ENCODE data around the gene NTSR1. TPM values are rescaled to one million over a fixed set of nuclear protein-coding genes. Genes with fewer than 3 reads are reported as not detected.

NTSR1 gene
- total RNA-seq, 4 donors from 2014 or later, result 1.5 to 23.9 (median 4.7) TPM

- intact Hi-C loops (cut with DNase I; ENCODE audit: low total_unique reads), result no loop called here
- in situ Hi-C loops (cut with MboI; ENCODE audit: low pct_ligation_motif_present in 1 of 4, low pct_unique_long_range_greater_than_20kb in 1 of 4, low sequenced_read_pairs in 3 of 4), result loop anchor here in 1 of 4 donors (25.0 kb wide), 1 partner anchor 96 kb away; the partner anchor contains the start of gene MRGBP
- peaks cover 4% of the 10 kb centered on the region for H3K27me3 ChIP-seq
- no peak overlapping the region for H3K27ac ChIP-seq
- no peaks in the 10 kb centered on the region for H3K36me3 ChIP-seq
- H3K4me1 ChIP-seq, result peaks cover 0 to 3% (median 1%) of the 10 kb centered on the region in 4 donors
- H3K4me3 ChIP-seq, result no peak overlapping the region
- no peak for DNase-seq
- 73% methylated on average over 15 of the region's 15 CpGs; no CpG with 5 or more reads in 1 of the 2 donors for WGBS, 2 donors (ENCODE audit: low coverage in 1 of 2)
- H3K9me3 ChIP-seq, result no peaks in the 10 kb centered on the region
- TF ChIP-seq POLR2AphosphoS5 (IDR thresholded peaks at IDR 0.05) (no peak), CTCF (IDR thresholded peaks at IDR 0.05) (no peak), EP300 (IDR thresholded peaks at IDR 0.05; ENCODE audit: low read depth) (no peak), POLR2A (IDR thresholded peaks at IDR 0.05) (no peak)
Observed at GRCh38 chr20:62691487-62691886, 17.1 kb upstream of the NTSR1 start.

- Histone ChIP-seq H3K4me3 (no peak overlapping the region), H3K4me1 (no peaks in the 10 kb centered on the region), H3K9me3 (no peaks in the 10 kb centered on the region), H3K27me3 (peaks cover 5% of the 10 kb centered on the region), H3K27ac (no peak overlapping the region), H3K36me3 (no peaks in the 10 kb centered on the region)
- in situ Hi-C loops (cut with MboI; ENCODE audit: low pct_ligation_motif_present in 1 of 4, low pct_unique_long_range_greater_than_20kb in 1 of 4, low sequenced_read_pairs in 3 of 4), result loop anchor here in 1 of 4 donors (25.0 kb wide), 1 partner anchor 95 kb away; the partner anchor contains the start of gene MRGBP
- no peak for DNase-seq
- no peak for TF ChIP-seq CTCF (IDR thresholded peaks at IDR 0.05)
- TF ChIP-seq EP300 (IDR thresholded peaks at IDR 0.05; ENCODE audit: low read depth), result no peak
- 80 to 92% methylated on average over 2 to 7 of the region's 8 CpGs for WGBS, 2 donors (ENCODE audit: low coverage in 1 of 2)
- intact Hi-C loops (cut with DNase I; ENCODE audit: low total_unique reads), result no loop called here
Observed at GRCh38 chr20:62692176-62692575, 16.5 kb upstream of the NTSR1 start.

GRCh38 chr20:62692801-62693523 is 15.7 kb upstream of the NTSR1 start:
- DNase-seq, result no peak
- Histone ChIP-seq H3K36me3 (no peaks in the 10 kb centered on the region), H3K4me1 (no peaks in the 10 kb centered on the region), H3K27me3 (peaks cover 10% of the 10 kb centered on the region), H3K27ac (no peak overlapping the region), H3K4me3 (no peak overlapping the region), H3K9me3 (no peaks in the 10 kb centered on the region)
- intact Hi-C loops (cut with DNase I; ENCODE audit: low total_unique reads), result no loop called here
- TF ChIP-seq POLR2A (IDR thresholded peaks at IDR 0.05), result no peak
- TF ChIP-seq POLR2AphosphoS5 (IDR thresholded peaks at IDR 0.05), result no peak
- no peak for TF ChIP-seq EP300 (IDR thresholded peaks at IDR 0.05; ENCODE audit: low read depth)
- no peak for TF ChIP-seq CTCF (IDR thresholded peaks at IDR 0.05)
- in situ Hi-C loops (cut with MboI; ENCODE audit: low pct_ligation_motif_present in 1 of 4, low pct_unique_long_range_greater_than_20kb in 1 of 4, low sequenced_read_pairs in 3 of 4), result loop anchor here in 1 of 4 donors (25.0 kb wide), 1 partner anchor 94 kb away; the partner anchor contains the start of gene MRGBP
- 73 to 84% methylated on average over 7 to 19 of the region's 22 CpGs for WGBS, 2 donors (ENCODE audit: low coverage in 1 of 2)

GRCh38 chr20:62693524-62693922 is 15.1 kb upstream of the NTSR1 start:
- H3K9me3 ChIP-seq, result no peaks in the 10 kb centered on the region
- in situ Hi-C loops (cut with MboI; ENCODE audit: low pct_ligation_motif_present in 1 of 4, low pct_unique_long_range_greater_than_20kb in 1 of 4, low sequenced_read_pairs in 3 of 4) (loop anchor here in 1 of 4 donors (25.0 kb wide), 1 partner anchor 94 kb away; the partner anchor contains the start of gene MRGBP), intact Hi-C loops (cut with DNase I; ENCODE audit: low total_unique reads) (no loop called here)

More at GRCh38 chr20:62693524-62693922, 15.1 kb upstream of the NTSR1 start:
- no peak for DNase-seq
- peaks cover 15% of the 10 kb centered on the region for H3K27me3 ChIP-seq
- no peak for TF ChIP-seq EP300 (IDR thresholded peaks at IDR 0.05; ENCODE audit: low read depth)
- no peak for TF ChIP-seq CTCF (IDR thresholded peaks at IDR 0.05)
- no peak for TF ChIP-seq POLR2AphosphoS5 (IDR thresholded peaks at IDR 0.05)
- no peak for TF ChIP-seq POLR2A (IDR thresholded peaks at IDR 0.05)
- no peak overlapping the region for H3K4me3 ChIP-seq
- H3K4me1 ChIP-seq, result no peaks in the 10 kb centered on the region
- WGBS, 2 donors (ENCODE audit: low coverage in 1 of 2), result 86% methylated on average over 10 of the region's 10 CpGs; no CpG with 5 or more reads in 1 of the 2 donors
- no peaks in the 10 kb centered on the region for H3K36me3 ChIP-seq
- no peak overlapping the region for H3K27ac ChIP-seq
